ENCODE measurements around the gene SF1. TPM values are rescaled to one million over a fixed set of nuclear protein-coding genes. Genes with fewer than 3 reads are reported as not detected.

Gene SF1
- polyA plus RNA-seq, 1 donor = 225 TPM

GRCh38 chr11:64762277-64762673, 16.1 kb downstream of the SF1 start:
- no peak for DNase-seq (ENCODE audit: low read depth)

GRCh38 chr11:64760759-64761420, 17.5 kb downstream of the SF1 start:
- no peak for DNase-seq (ENCODE audit: low read depth)

GRCh38 chr11:64759722-64760719, 18.3 kb downstream of the SF1 start, which contains the start of gene PYGM:
PYGM (minus strand) TSS chr11:64759974; CDS start chr11:64759898, 76 bp downstream.
- peak; percentile 62 for DNase-seq (ENCODE audit: low read depth)

GRCh38 chr11:64759131-64759721, 19.1 kb downstream of the SF1 start:
- no peak for DNase-seq (ENCODE audit: low read depth)

GRCh38 chr11:64758330-64759079, 19.8 kb downstream of the SF1 start:
- no peak for DNase-seq (ENCODE audit: low read depth)

GRCh38 chr11:64757549-64758329, 20.6 kb downstream of the SF1 start:
- DNase-seq (ENCODE audit: low read depth) = no peak

- no peak for DNase-seq (ENCODE audit: low read depth)
Measured at GRCh38 chr11:64755681-64756361, 22.5 kb downstream of the SF1 start.

- DNase-seq (ENCODE audit: low read depth) = no peak
Measured at GRCh38 chr11:64754919-64755662, 23.3 kb downstream of the SF1 start.

- no peak for DNase-seq (ENCODE audit: low read depth)
Measured at GRCh38 chr11:64754124-64754918, 24.0 kb downstream of the SF1 start.

GRCh38 chr11:64753380-64754123, 24.8 kb downstream of the SF1 start:
- no peak for DNase-seq (ENCODE audit: low read depth)

GRCh38 chr11:64753019-64753379, 25.3 kb downstream of the SF1 start:
- no peak for DNase-seq (ENCODE audit: low read depth)

- no peak for DNase-seq (ENCODE audit: low read depth)
Measured at GRCh38 chr11:64752175-64752970, 26.0 kb downstream of the SF1 start.

GRCh38 chr11:64751580-64751979, 26.8 kb downstream of the SF1 start:
- no peak for DNase-seq (ENCODE audit: low read depth)

GRCh38 chr11:64751136-64751535, 27.2 kb downstream of the SF1 start:
- no peak for DNase-seq (ENCODE audit: low read depth)

GRCh38 chr11:64750361-64751054, 27.8 kb downstream of the SF1 start:
- no peak for DNase-seq (ENCODE audit: low read depth)

GRCh38 chr11:64747961-64748665, 30.2 kb downstream of the SF1 start:
- DNase-seq (ENCODE audit: low read depth) = no peak
